NT2/D1 (cell line): Measurements from ENCODE around the gene LAMA5.
A peak's percentile ranks its signal among the peaks of the same experiment; 100 is the strongest.

Source experiments
- DNase-seq: peaks from one replicate; pipeline ENCODE4 v3.0.0-alpha.2; 2011; ENCODE audit warnings: low read depth, low spot score
- H3K27me3 ChIP-seq: 2 replicates; pipeline ENCODE4 v1.6.0; 2011; ENCODE audit warnings: mild to moderate bottlenecking; ENCODE audit not compliant: insufficient read length, insufficient read depth
- H3K36me3 ChIP-seq: 2 replicates; pipeline ENCODE4 v1.6.1; 2011; ENCODE audit warnings: mild to moderate bottlenecking, low read length, mixed read lengths; ENCODE audit not compliant: insufficient read depth, insufficient read length
- H3K4me1 ChIP-seq: 2 replicates; pipeline ENCODE4 v1.5.1; 2011; ENCODE audit not compliant: insufficient read depth, insufficient read length
- H3K4me3 ChIP-seq: 2 replicates; pipeline ENCODE4 v1.5.1; 2011; ENCODE audit warnings: low read depth; ENCODE audit not compliant: insufficient read length
- H3K9ac ChIP-seq: 2 replicates; pipeline ENCODE4 v1.6.0; 2011; ENCODE audit warnings: low read depth; ENCODE audit not compliant: insufficient read length
- H3K9me3 ChIP-seq: 2 replicates; pipeline ENCODE4 v1.5.1; 2011; ENCODE audit warnings: mild to moderate bottlenecking, low read length; ENCODE audit not compliant: insufficient read depth
- SUZ12 ChIP-seq: IDR thresholded peaks from 2 replicates; pipeline ENCODE4 v1.6.1; 2011; ENCODE audit not compliant: insufficient read length, insufficient read depth; ENCODE audit errors: extremely low read depth
- YY1 ChIP-seq: IDR thresholded peaks from 2 replicates; pipeline ENCODE4 v1.6.1; 2011; ENCODE audit not compliant: insufficient read length, insufficient read depth
- ZNF274 ChIP-seq: IDR thresholded peaks from 2 replicates; pipeline ENCODE4 v1.6.1; 2011; ENCODE audit warnings: mild to moderate bottlenecking, low read depth, low read length

The LAMA5 gene

GRCh38 chr20:62273416-62273815, 93.7 kb downstream of the LAMA5 start:
- TF ChIP-seq ZNF274, result no peak
- TF ChIP-seq YY1, result no peak
- no peak for TF ChIP-seq SUZ12
- DNase-seq, result no peak
- no peak overlapping the region for H3K4me3 ChIP-seq
- no peak overlapping the region for H3K9ac ChIP-seq
- H3K36me3 ChIP-seq, result peaks cover 30% of the 10 kb centered on the region
- H3K4me1 ChIP-seq, result peaks cover 7% of the 10 kb centered on the region
- H3K9me3 ChIP-seq, result no peaks in the 10 kb centered on the region
- H3K27me3 ChIP-seq, result no peaks in the 10 kb centered on the region

- no peak for TF ChIP-seq ZNF274
- TF ChIP-seq SUZ12, result no peak
- no peak for TF ChIP-seq YY1
- H3K9me3 ChIP-seq, result no peaks in the 10 kb centered on the region
- DNase-seq, result no peak
- H3K4me1 ChIP-seq, result peaks cover 12% of the 10 kb centered on the region
- H3K4me3 ChIP-seq, result no peak overlapping the region
- no peak overlapping the region for H3K9ac ChIP-seq
- H3K36me3 ChIP-seq, result peaks cover 31% of the 10 kb centered on the region
- H3K27me3 ChIP-seq, result no peaks in the 10 kb centered on the region
Observed at GRCh38 chr20:62272200-62272599, 94.9 kb downstream of the LAMA5 start.

- Histone ChIP-seq H3K9ac (peak overlapping the region; percentile 56), H3K27me3 (no peaks in the 10 kb centered on the region), H3K36me3 (peaks cover 46% of the 10 kb centered on the region), H3K4me3 (no peak overlapping the region), H3K4me1 (peaks cover 13% of the 10 kb centered on the region), H3K9me3 (peaks cover 16% of the 10 kb centered on the region)
- no peak for DNase-seq
- TF ChIP-seq YY1 (no peak), ZNF274 (no peak), SUZ12 (no peak)
Observed at GRCh38 chr20:62269871-62270270, 97.2 kb downstream of the LAMA5 start.

- H3K9me3 ChIP-seq, result peaks cover 21% of the 10 kb centered on the region
- peaks cover 13% of the 10 kb centered on the region for H3K4me1 ChIP-seq
- peaks cover 51% of the 10 kb centered on the region for H3K36me3 ChIP-seq
- TF ChIP-seq ZNF274 (no peak), SUZ12 (no peak), YY1 (no peak)
- DNase-seq, result no peak
- no peaks in the 10 kb centered on the region for H3K27me3 ChIP-seq
- H3K9ac ChIP-seq, result peak overlapping the region; percentile 21
- no peak overlapping the region for H3K4me3 ChIP-seq
Observed at GRCh38 chr20:62269378-62269777, 97.7 kb downstream of the LAMA5 start.

GRCh38 chr20:62268228-62268900, 98.7 kb downstream of the LAMA5 start:
- Histone ChIP-seq H3K27me3 (no peaks in the 10 kb centered on the region), H3K9ac (no peak overlapping the region), H3K9me3 (peaks cover 25% of the 10 kb centered on the region), H3K36me3 (peaks cover 49% of the 10 kb centered on the region), H3K4me1 (peaks cover 13% of the 10 kb centered on the region), H3K4me3 (no peak overlapping the region)
- TF ChIP-seq ZNF274, result no peak
- TF ChIP-seq SUZ12, result no peak
- no peak for TF ChIP-seq YY1
- DNase-seq, result no peak

GRCh38 chr20:62267543-62267942, 99.6 kb downstream of the LAMA5 start:
- peaks cover 49% of the 10 kb centered on the region for H3K36me3 ChIP-seq
- no peak for TF ChIP-seq ZNF274
- DNase-seq, result no peak

GRCh38 chr20:62266851-62267250, 100.3 kb downstream of the LAMA5 start:
- no peak for DNase-seq

More at GRCh38 chr20:62267543-62267942, 99.6 kb downstream of the LAMA5 start:
- Histone ChIP-seq H3K4me3 (no peak overlapping the region), H3K9ac (no peak overlapping the region), H3K27me3 (no peaks in the 10 kb centered on the region), H3K4me1 (peaks cover 13% of the 10 kb centered on the region), H3K9me3 (peaks cover 25% of the 10 kb centered on the region)

More at GRCh38 chr20:62266851-62267250, 100.3 kb downstream of the LAMA5 start:
- H3K9ac ChIP-seq, result no peak overlapping the region
- H3K4me3 ChIP-seq, result no peak overlapping the region
- no peak for TF ChIP-seq SUZ12
- TF ChIP-seq ZNF274, result no peak
- no peak for TF ChIP-seq YY1
- H3K4me1 ChIP-seq, result peaks cover 13% of the 10 kb centered on the region
- peaks cover 49% of the 10 kb centered on the region for H3K36me3 ChIP-seq
- H3K27me3 ChIP-seq, result no peaks in the 10 kb centered on the region
- H3K9me3 ChIP-seq, result peaks cover 25% of the 10 kb centered on the region
